Superior temporal gyrus (tissue), 1 donor: Measurements from ENCODE around the gene ZBTB1.

Source experiments
- DNase-seq: peaks from one replicate; pipeline ENCODE4 v3.0.0-alpha.2; 2016; ENCODE audit errors: extremely low spot score

Gene ZBTB1, protein sequence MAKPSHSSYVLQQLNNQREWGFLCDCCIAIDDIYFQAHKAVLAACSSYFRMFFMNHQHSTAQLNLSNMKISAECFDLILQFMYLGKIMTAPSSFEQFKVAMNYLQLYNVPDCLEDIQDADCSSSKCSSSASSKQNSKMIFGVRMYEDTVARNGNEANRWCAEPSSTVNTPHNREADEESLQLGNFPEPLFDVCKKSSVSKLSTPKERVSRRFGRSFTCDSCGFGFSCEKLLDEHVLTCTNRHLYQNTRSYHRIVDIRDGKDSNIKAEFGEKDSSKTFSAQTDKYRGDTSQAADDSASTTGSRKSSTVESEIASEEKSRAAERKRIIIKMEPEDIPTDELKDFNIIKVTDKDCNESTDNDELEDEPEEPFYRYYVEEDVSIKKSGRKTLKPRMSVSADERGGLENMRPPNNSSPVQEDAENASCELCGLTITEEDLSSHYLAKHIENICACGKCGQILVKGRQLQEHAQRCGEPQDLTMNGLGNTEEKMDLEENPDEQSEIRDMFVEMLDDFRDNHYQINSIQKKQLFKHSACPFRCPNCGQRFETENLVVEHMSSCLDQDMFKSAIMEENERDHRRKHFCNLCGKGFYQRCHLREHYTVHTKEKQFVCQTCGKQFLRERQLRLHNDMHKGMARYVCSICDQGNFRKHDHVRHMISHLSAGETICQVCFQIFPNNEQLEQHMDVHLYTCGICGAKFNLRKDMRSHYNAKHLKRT

DNA sequence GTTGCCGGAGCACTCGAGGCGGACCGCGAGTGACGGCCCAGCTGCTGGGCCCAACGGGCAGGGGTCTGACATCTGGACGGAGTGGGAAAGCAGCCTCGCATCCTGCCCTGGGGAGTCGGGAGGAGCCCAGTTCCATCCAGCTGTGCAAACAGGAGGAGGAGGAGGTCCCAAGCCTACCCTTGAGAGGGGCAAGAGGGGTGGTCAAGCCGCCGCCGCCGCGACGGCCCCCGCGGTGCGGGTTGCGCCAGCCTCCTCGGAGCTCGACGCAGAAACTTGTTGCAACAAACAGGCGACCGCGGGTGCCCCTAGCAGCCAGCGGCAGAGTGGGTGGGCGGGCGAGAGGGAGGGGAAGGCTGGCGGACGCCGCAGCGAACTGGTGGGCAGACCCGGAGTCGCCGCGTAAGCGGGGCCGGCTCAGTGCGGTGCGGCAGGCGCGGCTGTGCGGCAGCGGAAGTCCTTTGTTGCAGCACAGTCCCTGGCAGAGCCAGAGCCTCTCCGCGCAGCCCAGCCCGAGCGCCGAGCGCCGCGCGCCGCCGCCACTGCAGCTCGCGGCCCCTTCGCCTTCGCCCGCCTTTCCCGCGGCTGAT is at the start of gene ZBTB1:
TSS of gene ZBTB1 (plus strand) at position 461 of the 587 bp plus-strand sequence. CDS start 16,735 bp downstream, outside the sequence.
- DNase-seq, result peak; percentile 68

DNA sequence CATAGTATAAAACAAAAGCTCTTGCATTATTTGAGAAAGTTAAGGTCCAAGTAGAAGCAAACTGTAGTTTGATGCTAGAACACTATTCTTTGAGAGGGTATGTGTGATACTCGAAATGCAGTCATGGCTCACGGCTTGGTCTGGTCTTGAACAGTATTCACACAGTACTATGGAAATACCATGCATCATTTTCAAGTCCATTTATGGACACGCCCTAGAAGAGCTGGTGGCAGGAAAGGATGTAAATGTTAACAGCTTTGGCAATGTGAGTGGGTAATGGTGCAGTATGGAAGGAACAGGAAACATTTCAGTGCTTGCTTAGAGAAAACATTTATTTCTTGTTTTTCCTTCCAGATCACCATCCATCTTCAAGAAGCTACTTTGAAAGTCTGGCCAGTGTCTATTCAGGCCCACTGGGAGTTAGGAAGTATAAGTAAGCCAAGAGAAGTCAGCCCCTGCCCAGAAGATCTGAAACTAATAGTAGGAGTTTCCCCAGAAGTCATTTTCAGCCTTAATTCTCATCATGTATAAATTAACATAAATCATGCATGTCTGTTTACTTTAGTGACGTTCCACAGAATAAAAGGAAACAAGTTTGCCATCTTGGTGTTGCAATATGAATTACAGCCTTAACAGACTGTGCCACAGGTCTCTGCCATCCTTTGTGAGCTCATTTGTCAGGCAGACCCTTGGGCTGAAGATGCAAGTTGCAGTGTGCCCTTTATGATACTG is 45.0 kb upstream of the ZBTB1 start:
- no peak for DNase-seq

DNA sequence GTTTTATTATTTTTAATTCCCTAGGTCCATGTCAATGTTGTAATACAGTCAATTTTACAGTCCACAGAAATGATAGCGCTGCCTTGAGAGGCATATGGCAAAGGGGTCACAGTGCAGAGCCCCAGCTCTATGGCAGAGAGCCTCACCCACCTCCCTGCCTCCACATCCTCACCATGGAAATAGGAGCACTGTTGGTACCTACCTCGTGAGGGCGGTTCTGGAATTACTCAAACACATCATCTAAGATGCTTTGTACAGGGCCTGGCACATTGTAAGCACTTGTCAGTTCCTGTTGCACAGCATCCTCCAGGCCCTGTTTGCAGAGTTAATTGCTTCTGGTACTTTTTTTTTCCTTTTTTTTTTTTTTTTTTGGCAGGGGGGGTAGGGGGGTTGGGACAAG is 43.3 kb upstream of the ZBTB1 start:
- no peak for DNase-seq

DNA sequence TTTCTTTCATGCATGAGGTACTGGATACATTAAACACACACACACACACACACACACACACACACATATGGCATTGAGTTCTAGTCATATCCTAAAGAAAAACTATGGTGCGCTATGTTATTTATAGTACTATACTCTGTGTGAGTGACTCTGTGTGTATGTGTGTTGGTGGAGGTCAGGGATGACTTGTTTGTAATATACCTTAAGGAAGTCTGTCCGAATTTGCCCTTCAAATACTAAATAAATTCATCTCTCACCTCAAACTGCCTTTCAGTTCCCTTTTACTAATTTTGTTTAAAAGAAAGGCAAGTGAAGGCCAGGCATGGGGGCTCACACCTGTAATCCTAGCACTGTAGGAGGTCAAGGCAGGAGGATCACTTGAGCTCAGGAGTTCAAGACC is 41.4 kb upstream of the ZBTB1 start:
- DNase-seq, result no peak

DNA sequence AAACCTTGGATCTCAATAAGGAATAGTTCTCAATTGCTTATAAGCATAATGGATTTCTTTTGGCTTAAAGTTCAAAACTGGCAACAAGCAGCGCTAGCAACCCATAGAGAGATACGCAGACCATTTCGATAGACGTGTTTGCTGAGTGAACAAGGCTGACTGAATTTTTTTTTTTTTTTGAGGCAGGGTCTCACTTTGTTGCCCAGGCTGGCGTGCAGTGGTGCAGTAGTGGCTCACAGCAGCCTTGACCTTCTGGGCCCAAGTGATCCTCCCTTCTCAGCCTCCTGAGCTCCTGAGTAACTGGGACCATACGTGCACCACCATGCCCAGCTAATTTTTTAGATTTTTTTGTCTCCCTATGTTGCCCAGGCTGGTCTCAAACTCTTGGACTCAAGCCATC is 40.7 kb upstream of the ZBTB1 start:
- no peak for DNase-seq

DNA sequence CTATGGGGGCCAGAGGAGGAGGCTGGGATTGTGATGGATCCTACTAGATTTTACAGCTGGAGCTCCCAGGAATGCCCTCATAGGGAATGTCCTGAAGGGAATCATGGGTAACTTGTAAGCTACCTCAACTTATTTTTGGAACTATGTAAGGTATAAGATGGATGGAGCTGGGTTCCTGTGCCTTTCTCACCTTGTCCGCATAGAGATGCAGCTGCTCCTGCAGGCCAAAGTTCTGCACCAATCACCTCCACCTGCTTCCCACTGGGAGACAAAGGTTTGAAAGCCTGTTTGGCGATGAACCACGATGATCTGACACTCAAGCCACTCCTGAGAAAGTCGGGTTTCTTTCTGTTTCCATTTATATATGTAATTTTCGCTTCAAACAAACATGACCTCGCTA is 39.9 kb upstream of the ZBTB1 start:
- DNase-seq, result no peak

DNA sequence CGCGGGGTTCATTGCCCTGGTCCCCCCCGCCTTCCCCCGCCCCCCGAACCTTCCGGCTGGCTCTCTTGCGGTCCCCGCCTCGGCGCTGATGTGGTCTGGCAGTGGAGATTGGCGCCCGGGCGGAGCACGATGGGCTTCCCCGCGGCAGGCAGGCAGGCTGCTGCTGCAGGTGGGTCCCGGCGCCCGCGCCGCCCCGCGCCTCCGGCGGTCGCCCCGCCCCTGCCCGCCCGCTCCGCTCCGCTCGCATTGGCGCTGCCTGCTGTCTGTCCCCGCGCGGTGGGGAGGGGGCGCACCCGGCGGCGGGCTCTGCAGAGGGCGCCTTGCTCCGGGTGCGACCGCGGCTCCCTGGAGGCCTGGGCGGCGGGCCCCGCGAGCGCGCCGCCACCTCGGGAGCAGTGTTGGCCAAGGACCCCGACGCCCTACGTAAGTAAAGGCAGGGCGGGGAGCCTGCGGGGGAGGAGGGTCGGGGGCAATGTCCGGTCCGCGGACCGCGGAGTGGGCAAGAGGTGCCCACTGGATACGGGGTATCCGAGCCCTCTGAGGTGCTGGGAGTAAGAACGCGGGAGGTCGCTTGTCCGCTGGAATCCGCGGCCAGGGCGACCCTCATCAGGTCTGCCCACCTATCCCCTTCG is 39.3 kb upstream of the ZBTB1 start, which contains the start of gene AKAP5:
TSS of gene AKAP5 (plus strand) at position 309 of the 632 bp plus-strand sequence. CDS start 2,896 bp downstream, outside the sequence.
- DNase-seq, result no peak

DNA sequence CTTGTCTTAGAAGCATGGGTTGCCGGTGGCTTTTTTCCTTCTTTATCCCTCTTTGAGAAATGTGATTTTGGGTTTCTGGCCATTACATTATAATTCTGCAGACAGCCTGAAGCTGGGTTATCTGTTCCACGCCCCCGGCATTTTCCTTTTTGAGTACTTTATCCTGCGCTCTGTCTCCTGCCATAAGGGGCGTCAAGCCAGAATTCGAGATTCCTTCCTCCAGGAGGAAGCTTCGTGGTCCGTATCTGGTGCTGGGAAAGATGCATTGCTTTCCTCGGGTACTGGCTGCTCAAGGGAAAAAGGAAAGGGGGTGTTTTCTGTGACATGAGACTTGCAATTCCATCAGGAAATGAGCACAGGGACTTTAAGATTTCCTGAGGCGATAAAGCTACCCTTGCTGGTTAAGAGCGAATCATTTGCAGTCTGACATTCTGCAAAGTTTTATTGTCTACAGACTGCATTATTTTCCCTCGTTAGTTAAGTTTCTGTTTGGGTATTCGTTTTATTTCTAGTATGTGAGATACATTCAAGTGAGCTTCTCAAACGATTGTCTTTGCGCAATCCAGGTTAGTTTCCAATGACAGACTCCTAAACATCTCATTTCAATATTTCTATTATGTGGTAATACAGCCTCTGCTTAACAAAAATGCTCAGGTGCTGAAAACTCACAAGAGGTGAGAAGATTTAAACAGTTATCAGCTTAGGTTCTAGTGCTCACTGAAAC is 38.6 kb upstream of the ZBTB1 start:
- DNase-seq, result no peak

DNA sequence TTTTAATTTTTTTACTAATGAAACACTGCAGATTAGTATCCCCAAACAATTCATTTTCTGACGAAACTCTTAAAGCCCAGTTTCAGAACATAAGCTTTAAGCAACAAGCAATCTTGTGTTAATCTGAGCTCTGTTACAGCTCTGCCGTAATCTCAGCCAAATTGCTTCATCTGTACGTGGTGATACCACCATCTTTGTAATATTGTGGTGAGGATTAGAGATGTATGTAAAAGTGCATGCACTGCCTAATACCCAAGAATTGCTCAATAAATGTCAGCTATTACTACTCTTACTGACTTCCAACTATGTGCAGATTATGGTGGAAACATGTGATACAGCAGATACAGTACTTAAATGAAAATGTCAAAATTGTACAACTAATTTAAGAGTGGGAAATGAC is 37.5 kb upstream of the ZBTB1 start:
- DNase-seq, result no peak

DNA sequence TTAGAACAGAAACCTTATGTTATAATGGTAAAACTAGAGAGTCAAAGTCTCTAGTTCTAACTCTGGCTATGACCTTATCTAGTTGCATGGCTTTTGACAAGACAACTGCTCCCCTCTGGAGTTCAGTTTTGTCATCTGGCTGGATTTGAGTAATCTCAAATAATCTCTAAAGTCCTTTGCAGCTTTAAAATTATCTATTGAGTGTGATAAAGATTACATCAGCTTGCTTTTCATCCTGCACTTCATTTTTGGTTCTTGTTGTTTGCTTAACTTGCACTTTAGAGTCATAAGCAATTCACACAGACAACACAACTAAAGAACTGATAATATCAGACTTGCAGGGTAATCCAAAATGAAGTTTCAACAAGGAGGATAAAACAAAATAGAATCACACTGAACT is 37.0 kb upstream of the ZBTB1 start:
- DNase-seq, result no peak

DNA sequence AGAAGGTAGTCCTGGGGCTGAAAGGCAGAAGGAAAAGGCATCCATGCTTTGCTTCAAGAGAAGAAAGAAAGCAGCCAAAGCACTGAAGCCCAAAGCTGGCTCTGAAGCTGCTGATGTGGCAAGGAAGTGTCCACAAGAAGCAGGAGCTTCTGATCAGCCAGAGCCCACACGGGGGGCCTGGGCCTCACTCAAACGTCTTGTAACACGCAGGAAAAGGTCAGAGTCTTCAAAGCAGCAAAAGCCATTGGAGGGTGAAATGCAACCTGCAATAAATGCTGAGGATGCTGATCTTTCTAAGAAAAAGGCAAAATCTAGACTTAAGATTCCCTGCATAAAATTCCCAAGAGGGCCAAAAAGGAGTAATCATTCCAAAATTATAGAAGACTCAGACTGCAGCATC is 36.1 kb upstream of the ZBTB1 start:
- no peak for DNase-seq

DNA sequence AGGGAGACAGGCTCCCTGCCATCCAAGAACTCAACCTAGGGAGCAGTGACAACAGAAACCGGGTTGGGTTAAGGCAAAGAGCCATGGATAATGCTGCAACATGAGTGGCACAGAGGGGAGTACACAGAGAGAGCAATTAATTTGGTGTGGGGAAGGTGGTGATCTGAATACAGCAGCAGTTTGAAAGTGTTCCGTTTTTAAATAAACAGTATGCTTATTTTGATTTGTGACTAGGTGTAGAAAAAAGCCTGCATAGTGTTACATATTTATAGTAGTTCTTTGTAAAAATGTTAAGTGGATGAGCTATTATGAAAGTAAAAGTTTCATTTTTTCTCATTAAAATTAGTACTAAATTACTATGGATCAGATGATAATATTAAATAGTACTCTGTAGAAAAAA is 30.5 kb upstream of the ZBTB1 start:
- DNase-seq, result no peak

DNA sequence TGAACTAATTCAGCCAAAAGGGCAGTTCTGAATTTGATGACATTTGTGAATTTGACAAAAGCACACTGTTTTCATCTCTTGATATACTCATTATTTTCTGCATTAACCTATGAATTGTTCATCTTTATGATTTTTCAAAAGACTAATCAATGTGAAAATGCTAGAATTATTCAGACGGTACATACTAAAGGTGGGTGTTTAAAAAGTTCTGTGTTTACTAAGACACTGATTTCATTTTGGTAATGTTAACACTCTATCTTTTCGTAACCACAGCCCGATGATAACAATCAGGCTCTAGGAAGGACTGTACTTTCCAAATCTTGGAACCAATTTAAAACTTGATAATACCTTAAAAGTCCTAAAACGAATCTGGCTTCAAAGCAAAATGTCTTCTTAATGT is 29.9 kb upstream of the ZBTB1 start:
- no peak for DNase-seq

DNA sequence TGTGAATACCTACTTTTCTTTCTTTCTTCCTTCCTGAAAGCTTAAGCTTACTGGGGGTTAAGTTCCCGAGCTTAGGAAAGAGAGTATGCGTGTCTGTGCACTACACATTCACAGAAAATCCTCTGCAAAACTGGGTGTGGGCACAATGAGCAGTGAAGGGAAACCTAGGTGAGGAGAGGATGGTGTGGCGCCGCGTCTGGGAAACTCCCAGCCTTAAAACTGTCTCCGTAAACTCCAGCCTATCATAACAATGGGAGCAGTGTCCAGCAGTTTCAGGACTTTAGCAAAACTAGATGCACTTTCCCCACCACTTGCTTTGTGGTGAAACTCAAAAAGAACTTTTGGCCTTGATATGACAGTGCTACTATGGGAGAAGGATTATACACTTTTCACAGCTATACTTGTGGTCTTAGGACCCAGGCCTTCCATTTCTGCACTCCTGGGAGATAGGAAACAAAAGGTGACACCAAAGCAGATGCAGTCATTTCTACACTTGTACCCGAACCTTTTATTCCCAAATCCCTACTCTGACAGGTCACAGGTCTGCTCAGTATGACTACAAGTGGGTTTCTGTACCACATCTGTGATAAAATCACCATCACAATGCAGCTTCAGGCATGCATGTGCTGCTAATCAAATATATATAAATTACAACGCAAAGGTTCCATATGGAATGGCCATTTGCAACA is 28.8 kb upstream of the ZBTB1 start:
- DNase-seq, result no peak

DNA sequence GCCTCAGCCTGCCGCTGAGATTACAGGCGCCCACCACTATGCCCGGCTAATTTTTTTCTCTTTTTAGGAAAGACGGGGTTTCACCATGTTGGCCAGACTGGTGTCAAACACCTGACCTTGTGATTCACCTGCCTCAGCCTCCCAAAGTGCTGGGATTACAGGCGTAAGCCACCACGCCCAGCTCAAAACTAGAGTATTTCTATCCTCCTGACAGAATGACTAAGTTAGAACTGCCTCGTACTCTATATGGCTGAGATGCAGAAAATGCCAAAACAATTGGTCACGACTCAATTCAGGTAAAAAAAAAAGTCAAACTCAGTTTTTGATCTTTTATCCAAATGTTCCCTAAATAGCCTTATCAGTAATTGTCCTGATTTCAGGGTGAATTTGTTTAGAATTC is 28.1 kb upstream of the ZBTB1 start:
- DNase-seq, result no peak

DNA sequence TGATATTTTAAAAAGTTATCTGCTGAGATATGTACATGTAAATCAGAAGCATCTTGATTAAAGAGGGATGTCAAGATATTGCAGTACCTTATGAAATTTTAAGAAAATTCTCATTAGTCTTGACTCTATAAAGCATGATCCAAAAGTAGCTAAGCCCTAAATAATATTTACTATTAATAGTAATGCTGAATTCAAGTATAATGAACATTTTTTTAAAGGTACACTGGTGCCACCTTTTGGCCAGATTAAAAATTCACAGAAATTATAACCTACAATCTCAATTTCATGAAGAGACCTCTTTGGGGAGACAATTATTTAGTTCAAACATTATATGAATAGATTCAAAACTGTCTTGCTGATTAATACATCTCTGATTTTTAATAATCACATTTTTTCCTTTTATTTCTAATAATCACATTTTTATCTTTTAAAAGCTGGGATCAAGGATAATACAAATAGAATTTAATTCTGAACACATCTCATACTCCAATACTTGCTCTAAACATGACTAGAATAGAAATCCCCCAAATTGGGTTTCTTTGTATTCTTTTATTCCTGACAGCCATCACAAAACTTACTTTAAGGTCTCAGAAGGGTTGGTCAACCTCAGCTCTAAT is 25.8 kb upstream of the ZBTB1 start:
- peak; percentile 82 for DNase-seq

DNA sequence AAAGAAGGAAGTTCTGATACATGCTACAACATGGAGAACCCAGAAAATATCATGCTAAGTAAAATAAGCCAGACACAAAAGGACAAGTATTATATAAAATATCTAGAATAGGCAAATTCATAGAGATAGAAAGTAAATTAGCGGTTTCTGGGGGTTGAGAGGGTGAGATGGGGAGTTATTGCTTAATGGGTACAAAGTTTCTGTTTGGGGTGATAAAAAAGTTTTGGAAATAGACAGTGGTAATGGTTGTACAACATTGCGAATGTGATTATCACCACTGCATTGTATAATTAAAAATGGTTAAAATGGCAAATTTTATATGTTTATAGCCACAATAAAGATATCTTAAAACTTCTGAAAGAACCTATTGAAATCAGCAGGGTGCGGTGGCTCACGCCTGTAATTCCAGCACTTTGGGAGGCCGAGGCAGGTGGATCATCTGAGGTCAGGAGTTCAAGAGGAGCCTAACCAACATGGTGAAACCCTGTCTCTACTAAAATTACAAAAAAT is 15.9 kb upstream of the ZBTB1 start:
- no peak for DNase-seq

DNA sequence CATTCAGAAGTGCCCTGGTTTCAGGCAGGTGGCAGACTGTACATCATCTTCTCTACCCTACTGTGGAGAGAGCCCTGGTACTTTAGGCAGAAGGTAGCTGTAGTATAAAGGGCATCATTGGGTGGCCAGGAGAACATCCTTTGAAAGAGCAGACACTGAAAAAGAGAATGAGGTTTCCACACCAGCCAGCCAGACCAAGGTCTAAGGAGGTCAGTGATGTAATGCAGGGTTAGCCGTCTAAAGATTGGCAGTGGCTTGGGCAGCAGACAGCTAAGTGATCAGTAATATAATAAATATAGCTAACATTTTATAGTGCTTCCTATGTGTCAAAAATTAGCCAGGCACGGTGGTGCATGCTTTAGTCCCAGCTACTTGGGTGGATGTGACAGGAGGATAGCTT is 12.9 kb upstream of the ZBTB1 start:
- DNase-seq, result peak; percentile 3

DNA sequence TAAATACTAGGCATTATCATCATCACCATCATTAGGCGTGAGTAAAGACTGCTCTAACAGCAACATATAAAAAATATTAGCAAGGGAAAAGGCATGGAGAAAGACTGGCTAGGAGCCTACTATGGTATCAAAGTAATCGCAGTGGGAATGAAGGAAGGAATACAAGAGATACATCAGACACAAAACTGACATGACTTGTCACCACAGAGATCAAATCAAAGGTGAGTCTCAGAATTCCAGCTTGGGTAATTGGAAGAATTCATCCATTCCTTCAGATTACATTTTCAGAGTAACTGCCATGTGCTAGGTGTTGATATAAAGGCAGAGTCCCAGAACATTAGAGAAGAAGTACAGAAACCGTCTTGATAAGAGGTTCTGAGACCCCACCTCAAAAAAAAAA is 11.1 kb upstream of the ZBTB1 start:
- DNase-seq, result no peak

DNA sequence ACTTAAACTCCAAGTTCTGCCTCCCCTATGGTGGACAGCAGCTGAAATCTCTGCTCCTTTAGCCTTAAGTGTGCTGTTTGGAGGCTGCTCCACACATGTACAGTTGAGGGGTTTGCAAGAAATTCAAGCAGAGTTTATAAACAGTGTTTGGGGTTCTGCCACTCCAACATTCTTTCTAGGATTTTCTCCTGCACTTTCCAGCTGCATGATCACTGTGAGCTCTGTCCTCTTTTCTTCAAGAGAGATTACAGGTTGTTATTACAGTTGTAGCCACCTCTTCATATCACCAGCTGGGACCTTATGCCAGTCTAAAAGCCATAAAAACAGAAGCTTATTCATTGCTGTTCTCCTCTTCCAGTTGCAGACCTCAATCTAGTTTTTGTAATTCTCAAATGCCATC is 9.3 kb upstream of the ZBTB1 start:
- no peak for DNase-seq
